Neural progenitor cell (in vitro differentiated cells): ENCODE data around the gene C2CD4C. TPM values are rescaled to one million over a fixed set of nuclear protein-coding genes. Genes with fewer than 3 reads are reported as not detected.

Experiments
- DNase-seq: peaks from one replicate; pipeline ENCODE4 v3.0.0-alpha.2; 2016; ENCODE audit warnings: low spot score
- H2AFZ ChIP-seq: fragments of 200-600 bp; sonication (generic); replicated peaks from 2 replicates; pipeline ENCODE4 v1.6.1; 2016; ENCODE audit warnings: antibody characterized with exemption
- H3F3A ChIP-seq: fragments of 200-600 bp; sonication (generic); 2 replicates; pipeline ENCODE4 v1.6.1; 2016; ENCODE audit warnings: antibody characterized with exemption, low read depth
- H3K27ac ChIP-seq: fragments of 200-600 bp; sonication (generic); 2 replicates; pipeline ENCODE4 v1.5.1; 2016; ENCODE audit warnings: mild to moderate bottlenecking
- H3K27me3 ChIP-seq: fragments of 200-600 bp; sonication (generic); 2 replicates; pipeline ENCODE4 v1.6.1; 2016; ENCODE audit warnings: mild to moderate bottlenecking, moderate library complexity
- H3K36me3 ChIP-seq: fragments of 200-600 bp; sonication (generic); 2 replicates; pipeline ENCODE4 v1.5.1; 2016
- H3K4me1 ChIP-seq: fragments of 200-600 bp; sonication (generic); 2 replicates; pipeline ENCODE4 v1.6.1; 2016; ENCODE audit warnings: mixed run types
- H3K4me2 ChIP-seq: fragments of 200-600 bp; sonication (generic); 2 replicates; pipeline ENCODE4 v1.6.1; 2016
- H3K4me3 ChIP-seq: fragments of 200-600 bp; sonication (generic); 2 replicates; pipeline ENCODE4 v1.5.1; 2016
- H3K79me2 ChIP-seq: fragments of 200-600 bp; sonication (generic); 2 replicates; pipeline ENCODE4 v1.6.1; 2016; ENCODE audit warnings: low read depth
- H3K9ac ChIP-seq: fragments of 200-600 bp; sonication (generic); 2 replicates; pipeline ENCODE4 v1.6.1; 2016
- H3K9me3 ChIP-seq: fragments of 200-600 bp; sonication (generic); 2 replicates; pipeline ENCODE4 v1.5.1; 2016; ENCODE audit warnings: low read depth
- H4K20me1 ChIP-seq: fragments of 200-600 bp; sonication (generic); 2 replicates; pipeline ENCODE4 v1.6.1; 2016; ENCODE audit warnings: low read depth
- H3K27ac Mint-ChIP-seq: 3 replicates; pipeline ENCODE4 v1.8.0; 2021; ENCODE audit warnings: mixed read lengths
- H3K27me3 Mint-ChIP-seq: 2 replicates; pipeline ENCODE4 v1.8.0; 2022; ENCODE audit warnings: low read depth, mild to moderate bottlenecking, inconsistent platforms, moderate library complexity, mixed read lengths; ENCODE audit not compliant: insufficient read depth
- H3K36me3 Mint-ChIP-seq: 3 replicates; pipeline ENCODE4 v1.8.0; 2021; ENCODE audit warnings: mixed read lengths
- H3K4me1 Mint-ChIP-seq: 3 replicates; pipeline ENCODE4 v1.8.0; 2021; ENCODE audit warnings: mixed read lengths
- H3K4me3 Mint-ChIP-seq: 3 replicates; pipeline ENCODE4 v1.8.0; 2021; ENCODE audit warnings: mild to moderate bottlenecking, moderate library complexity, mixed read lengths
- H3K9me3 Mint-ChIP-seq: 3 replicates; pipeline ENCODE4 v1.8.0; 2020; ENCODE audit warnings: mixed read lengths
- CTCF ChIP-seq: fragments of 200-600 bp; sonication (generic); IDR thresholded peaks from 2 replicates; pipeline ENCODE4 v1.5.1; 2017; ENCODE audit warnings: antibody characterized with exemption, mild to moderate bottlenecking
- EZH2 ChIP-seq: fragments of 200-600 bp; sonication (generic); IDR thresholded peaks from 2 replicates; pipeline ENCODE4 v1.6.1; 2017; ENCODE audit warnings: antibody characterized with exemption, mild to moderate bottlenecking, moderate library complexity
- EZH2phosphoT487 ChIP-seq: fragments of 200-600 bp; sonication (generic); IDR thresholded peaks from 2 replicates; pipeline ENCODE4 v1.6.1; 2017; ENCODE audit warnings: antibody characterized with exemption
- total RNA-seq: library from RNA; depleted of rRNA; stranded (reverse); fragments of >200 nt; gene quantifications from 2 replicates; pipeline ENCODE4 v1.2.3, GENCODE V29; 2015; ENCODE audit warnings: low replicate concordance

C2CD4C gene
- total RNA-seq, 1 donor from 2014 or later: 2.3 TPM

- Mint-ChIP-seq H3K36me3 (no peaks in the 10 kb centered on the region), H3K27me3 (peaks cover 19% of the 10 kb centered on the region), H3K27ac (peak overlapping the region; percentile 33), H3K9me3 (peaks cover 5% of the 10 kb centered on the region), H3K4me1 (peaks cover 4% of the 10 kb centered on the region), H3K4me3 (no peak overlapping the region)
- Histone ChIP-seq H3K4me1 (no peaks in the 10 kb centered on the region), H3K9ac (no peak overlapping the region), H3K27me3 (no peaks in the 10 kb centered on the region), H4K20me1 (no peaks in the 10 kb centered on the region), H3K4me3 (no peak overlapping the region), H2AFZ (no peak overlapping the region), H3K27ac (no peak overlapping the region), H3F3A (no peaks in the 10 kb centered on the region), H3K36me3 (no peaks in the 10 kb centered on the region), H3K79me2 (no peaks in the 10 kb centered on the region), H3K4me2 (no peak overlapping the region), H3K9me3 (no peaks in the 10 kb centered on the region)
- TF ChIP-seq EZH2: no peak
- TF ChIP-seq CTCF: no peak
- TF ChIP-seq EZH2phosphoT487: no peak
- DNase-seq: no peak
Measured at GRCh38 chr19:364496-365287, 44.3 kb downstream of the C2CD4C start.

GRCh38 chr19:362683-363082 lies 46.3 kb downstream of the C2CD4C start:
- Histone ChIP-seq H3K27ac (no peak overlapping the region), H3K9ac (no peak overlapping the region), H3K4me1 (no peaks in the 10 kb centered on the region), H3K4me3 (no peak overlapping the region), H3K4me2 (no peak overlapping the region), H2AFZ (no peak overlapping the region), H3K79me2 (no peaks in the 10 kb centered on the region), H4K20me1 (no peaks in the 10 kb centered on the region), H3F3A (no peaks in the 10 kb centered on the region), H3K27me3 (no peaks in the 10 kb centered on the region), H3K9me3 (no peaks in the 10 kb centered on the region), H3K36me3 (no peaks in the 10 kb centered on the region)
- no peak for TF ChIP-seq EZH2
- no peak for TF ChIP-seq EZH2phosphoT487
- no peak for TF ChIP-seq CTCF
- Mint-ChIP-seq H3K9me3 (peaks cover 2% of the 10 kb centered on the region), H3K4me3 (no peak overlapping the region), H3K27ac (no peak overlapping the region), H3K27me3 (peaks cover 16% of the 10 kb centered on the region), H3K36me3 (no peaks in the 10 kb centered on the region), H3K4me1 (peaks cover 6% of the 10 kb centered on the region)
- DNase-seq: no peak

- Histone ChIP-seq H3K27ac (no peak overlapping the region), H3K79me2 (no peaks in the 10 kb centered on the region), H2AFZ (no peak overlapping the region), H3K4me3 (no peak overlapping the region), H4K20me1 (no peaks in the 10 kb centered on the region), H3K4me2 (no peak overlapping the region), H3K4me1 (no peaks in the 10 kb centered on the region), H3F3A (no peaks in the 10 kb centered on the region), H3K9me3 (no peaks in the 10 kb centered on the region), H3K27me3 (no peaks in the 10 kb centered on the region), H3K36me3 (no peaks in the 10 kb centered on the region), H3K9ac (no peak overlapping the region)
- TF ChIP-seq EZH2 (no peak), CTCF (no peak), EZH2phosphoT487 (no peak)
- no peak overlapping the region for H3K4me3 Mint-ChIP-seq
- H3K4me1 Mint-ChIP-seq: peaks cover 4% of the 10 kb centered on the region
- no peak overlapping the region for H3K27ac Mint-ChIP-seq
- H3K36me3 Mint-ChIP-seq: no peaks in the 10 kb centered on the region
- H3K27me3 Mint-ChIP-seq: peaks cover 16% of the 10 kb centered on the region
- H3K9me3 Mint-ChIP-seq: peaks cover 2% of the 10 kb centered on the region
- DNase-seq: no peak
Measured at GRCh38 chr19:362154-362553, 46.8 kb downstream of the C2CD4C start.
